WTC11 (cell line): ENCODE results near the gene PHB1. TPM values are rescaled to one million over a fixed set of nuclear protein-coding genes. Genes with fewer than 3 reads are reported as not detected.

Experiments
- ATAC-seq: fragments of 200-7000 bp; cut with Tn5 transposase; 2 replicates; pipeline ENCODE4 v1.10.0; 2021; ENCODE audit warnings: mild to moderate bottlenecking, moderate library complexity
- CTCF ChIA-PET: fragments of 300-600 bp; sonication (Branson Sonifier 250); formaldehyde crosslinking; loops from one replicate; lab custom pipeline; 2021; ENCODE audit warnings: antibody characterized with exemption; lab: Charles Lee
- POLR2A ChIA-PET: fragments of 350-600 bp; sonication (Branson Sonifier 250); formaldehyde crosslinking; loops from one replicate; lab custom pipeline; 2021; ENCODE audit warnings: antibody characterized with exemption; lab: Charles Lee
- DNase-seq: peaks from one replicate; pipeline ENCODE4 v3.0.0; 2021; ENCODE audit warnings: low spot score
- H3K27ac Mint-ChIP-seq: 2 replicates; pipeline ENCODE4 v1.8.0; 2021; ENCODE audit warnings: mixed read lengths
- H3K27me3 Mint-ChIP-seq: 2 replicates; pipeline ENCODE4 v1.8.0; 2021; ENCODE audit warnings: low read depth, mild to moderate bottlenecking, moderate library complexity, mixed read lengths
- H3K36me3 Mint-ChIP-seq: 2 replicates; pipeline ENCODE4 v1.8.0; 2021; ENCODE audit warnings: mixed read lengths
- H3K4me1 Mint-ChIP-seq: 2 replicates; pipeline ENCODE4 v1.8.0; 2022; ENCODE audit warnings: mixed read lengths
- H3K4me3 Mint-ChIP-seq: 2 replicates; pipeline ENCODE4 v1.8.0; 2021; ENCODE audit warnings: mild to moderate bottlenecking, moderate library complexity, mixed read lengths
- H3K9me3 Mint-ChIP-seq: 2 replicates; pipeline ENCODE4 v1.8.0; 2021; ENCODE audit warnings: mixed read lengths
- ARID4B ChIP-seq: sonication (generic); formaldehyde crosslinking; IDR thresholded peaks from 2 replicates; pipeline ENCODE4 v1.8.0; 2023; ENCODE audit warnings: missing genetic modification reagents, mild to moderate bottlenecking, borderline replicate concordance
- ATF6 ChIP-seq: sonication (generic); formaldehyde crosslinking; IDR thresholded peaks from 2 replicates; pipeline ENCODE4 v1.8.1; 2023; ENCODE audit warnings: mild to moderate bottlenecking, missing genetic modification reagents
- CDX4 ChIP-seq: fragments of 250-450 bp; sonication (Bioruptor Pico); IDR thresholded peaks from 2 replicates; pipeline ENCODE4 v1.9.0; 2021; ENCODE audit warnings: moderate library complexity, mild to moderate bottlenecking, inconsistent platforms, borderline replicate concordance
- E2F4 ChIP-seq: sonication (generic); formaldehyde crosslinking; IDR thresholded peaks from 2 replicates; pipeline ENCODE4 v1.8.1; 2022; ENCODE audit warnings: low read depth, mild to moderate bottlenecking, moderate library complexity, missing genetic modification reagents, borderline replicate concordance
- ELF4 ChIP-seq: sonication (generic); formaldehyde crosslinking; IDR thresholded peaks from 2 replicates; pipeline ENCODE4 v1.8.1; 2022; ENCODE audit warnings: low read depth, mild to moderate bottlenecking, moderate library complexity, missing genetic modification reagents
- ERG ChIP-seq: fragments of 250-450 bp; sonication (Bioruptor Pico); IDR thresholded peaks from 2 replicates; pipeline ENCODE4 v1.8.0; 2021; ENCODE audit warnings: mild to moderate bottlenecking
- ETV6 ChIP-seq: sonication (generic); formaldehyde crosslinking; IDR thresholded peaks from 2 replicates; pipeline ENCODE4 v1.8.1; 2022; ENCODE audit warnings: mild to moderate bottlenecking, missing genetic modification reagents
- FOXP1 ChIP-seq: sonication (generic); formaldehyde crosslinking; IDR thresholded peaks from 2 replicates; pipeline ENCODE4 v1.8.0; 2022; ENCODE audit warnings: missing genetic modification reagents, mild to moderate bottlenecking, moderate library complexity, borderline replicate concordance
- HMGA2 ChIP-seq: fragments of 250-450 bp; sonication (Bioruptor Pico); IDR thresholded peaks from 2 replicates; pipeline ENCODE4 v1.4.0; 2021; ENCODE audit warnings: mild to moderate bottlenecking, moderate library complexity
- JUN ChIP-seq: sonication (generic); formaldehyde crosslinking; IDR thresholded peaks from 2 replicates; pipeline ENCODE4 v1.8.0; 2023; ENCODE audit warnings: mild to moderate bottlenecking, missing genetic modification reagents
- NFATC4 ChIP-seq: fragments of 250-450 bp; sonication (Bioruptor Pico); IDR thresholded peaks from 2 replicates; pipeline ENCODE4 v1.9.0; 2021; ENCODE audit warnings: mild to moderate bottlenecking
- NR1H2 ChIP-seq: sonication (generic); formaldehyde crosslinking; IDR thresholded peaks from 2 replicates; pipeline ENCODE4 v1.9.0; 2021; ENCODE audit warnings: mild to moderate bottlenecking, moderate library complexity, missing genetic modification reagents
- PREB ChIP-seq: sonication (generic); formaldehyde crosslinking; IDR thresholded peaks from 2 replicates; pipeline ENCODE4 v1.8.1; 2022; ENCODE audit warnings: mild to moderate bottlenecking, missing genetic modification reagents, moderate library complexity, borderline replicate concordance
- RELA ChIP-seq: sonication (generic); formaldehyde crosslinking; IDR thresholded peaks from 2 replicates; pipeline ENCODE4 v1.8.1; 2022; ENCODE audit warnings: missing genetic modification reagents, mild to moderate bottlenecking, borderline replicate concordance
- USF1 ChIP-seq: sonication (generic); formaldehyde crosslinking; IDR thresholded peaks from 2 replicates; pipeline ENCODE4 v1.8.0; 2022; ENCODE audit warnings: mild to moderate bottlenecking, missing genetic modification reagents
- USF2 ChIP-seq: sonication (generic); formaldehyde crosslinking; IDR thresholded peaks from 2 replicates; pipeline ENCODE4 v1.8.1; 2023; ENCODE audit warnings: mild to moderate bottlenecking, missing genetic modification reagents, moderate library complexity
- ZNF121 ChIP-seq: sonication (generic); formaldehyde crosslinking; IDR thresholded peaks from 2 replicates; pipeline ENCODE4 v1.8.0; 2023; ENCODE audit warnings: missing genetic modification reagents
- ZNF219 ChIP-seq: sonication (generic); formaldehyde crosslinking; IDR thresholded peaks from 2 replicates; pipeline ENCODE4 v1.8.0; 2023; ENCODE audit warnings: missing genetic modification reagents, mild to moderate bottlenecking, borderline replicate concordance
- ZNF281 ChIP-seq: sonication (generic); formaldehyde crosslinking; IDR thresholded peaks from 2 replicates; pipeline ENCODE4 v1.8.0; 2023; ENCODE audit warnings: mild to moderate bottlenecking, missing genetic modification reagents
- ZNF317 ChIP-seq: sonication (generic); formaldehyde crosslinking; IDR thresholded peaks from 2 replicates; pipeline ENCODE4 v1.8.1; 2023; ENCODE audit warnings: low read depth, mild to moderate bottlenecking, moderate library complexity, missing genetic modification reagents, borderline replicate concordance
- ZNF671 ChIP-seq: fragments of 250-450 bp; sonication (Bioruptor Pico); IDR thresholded peaks from 2 replicates; pipeline ENCODE4 v1.8.0; 2021; ENCODE audit warnings: mild to moderate bottlenecking
- total RNA-seq: library from RNA; stranded (reverse); gene quantifications from 3 replicates; pipeline ENCODE4 v1.2.3, GENCODE V29; 2021

Gene PHB1
- total RNA-seq, 1 experiment from 2014 or later = 375 TPM

- TF ChIP-seq FOXP1 (CRISPR knock-in tag) = no peak
- TF ChIP-seq HMGA2 (CRISPR knock-in tag) = no peak
- no peak for TF ChIP-seq ARID4B (CRISPR knock-in tag)
- no peak for TF ChIP-seq RELA
- TF ChIP-seq ZNF281 (CRISPR knock-in tag) = no peak
- TF ChIP-seq ETV6 = no peak
- no peak for TF ChIP-seq ZNF671 (CRISPR knock-in tag)
- no peak for TF ChIP-seq ZNF317 (CRISPR knock-in tag)
- TF ChIP-seq ERG (CRISPR knock-in tag) = no peak
- TF ChIP-seq, all 79 proteins: peak for 0
Measured at GRCh38 chr17:49357516-49357915, 57.2 kb downstream of the PHB1 start (continued).

- Mint-ChIP-seq H3K9me3 (peaks cover 4% of the 10 kb centered on the region), H3K4me1 (peaks cover 31% of the 10 kb centered on the region), H3K4me3 (no peak overlapping the region), H3K36me3 (peaks cover 4% of the 10 kb centered on the region; the same call in 1 of the 2 replicates), H3K27me3 (no peaks in the 10 kb centered on the region), H3K27ac (peak overlapping the region; percentile 79; the same call in 1 of the 2 replicates)
- ChIA-PET CTCF (no interaction called here), POLR2A (no interaction called here)
- ATAC-seq (no peak), DNase-seq (no peak)
- TF ChIP-seq ZNF219 (CRISPR knock-in tag) (no peak), USF1 (CRISPR knock-in tag) (no peak), ZNF671 (CRISPR knock-in tag) (no peak), ATF6 (CRISPR knock-in tag) (no peak), ZNF121 (CRISPR knock-in tag) (no peak), E2F4 (CRISPR knock-in tag) (no peak), PREB (CRISPR knock-in tag) (no peak), USF2 (CRISPR knock-in tag) (no peak), ELF4 (CRISPR knock-in tag) (no peak), NR1H2 (CRISPR knock-in tag) (no peak), CDX4 (CRISPR knock-in tag) (no peak), NFATC4 (no peak), JUN (no peak)
Measured at GRCh38 chr17:49356320-49356719, 58.4 kb downstream of the PHB1 start.
